Epithelial cell of umbilical artery (primary cell): ENCODE results near the gene C11orf68. TPM values are rescaled to one million over a fixed set of nuclear protein-coding genes. Genes with fewer than 3 reads are reported as not detected.

Experiments
- total RNA-seq: library from RNA; depleted of rRNA; stranded (reverse); fragments of >200 nt; gene quantifications from 2 replicates; pipeline ENCODE4 v1.2.3, GENCODE V29; 2014

C11orf68 gene
- 13.3 and 15.7 TPM in 2 replicates for total RNA-seq

GRCh38 chr11:65918211-65919140 lies at the start of gene C11orf68:
C11orf68 (minus strand) TSS chr11:65919062; CDS start chr11:65919031, 31 bp downstream.

DNA sequence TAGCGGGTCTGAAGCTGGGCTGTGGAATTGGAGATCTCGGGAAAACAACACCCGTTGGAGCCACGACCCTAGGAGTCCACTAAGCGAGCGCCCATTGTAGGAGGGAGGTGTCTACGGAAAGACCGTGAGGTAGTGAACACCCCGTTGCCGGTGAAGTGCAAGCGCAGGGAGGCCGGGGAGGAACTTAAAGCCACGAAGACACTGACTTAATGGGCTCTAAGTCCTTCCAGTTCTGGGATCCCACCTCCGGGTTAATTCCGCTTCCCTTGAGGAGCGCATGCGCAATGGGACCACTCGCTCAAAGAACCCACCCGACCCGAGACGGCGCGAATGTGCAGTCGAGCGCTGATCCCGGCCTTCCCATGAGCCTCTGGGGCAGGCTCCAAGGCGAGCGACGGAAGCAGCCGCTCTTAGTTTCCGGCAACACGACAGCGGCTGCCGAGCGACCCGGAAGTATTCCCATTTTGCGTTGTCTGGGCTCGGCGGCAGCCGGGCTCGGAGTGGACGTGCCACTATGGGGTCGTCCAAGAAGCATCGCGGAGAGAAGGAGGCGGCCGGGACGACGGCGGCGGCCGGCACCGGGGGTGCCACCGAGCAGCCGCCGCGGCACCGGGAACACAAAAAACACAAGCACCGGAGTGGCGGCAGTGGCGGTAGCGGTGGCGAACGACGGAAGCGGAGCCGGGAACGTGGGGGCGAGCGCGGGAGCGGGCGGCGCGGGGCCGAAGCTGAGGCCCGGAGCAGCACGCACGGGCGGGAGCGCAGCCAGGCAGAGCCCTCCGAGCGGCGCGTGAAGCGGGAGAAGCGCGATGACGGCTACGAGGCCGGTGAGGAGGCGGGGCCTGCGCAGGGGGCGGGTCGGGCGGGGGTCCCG lies 42.6 kb upstream of the C11orf68 start, which contains the start of gene SART1:
Gene SART1 (plus strand): TSS at position 468 of the 874 bp plus-strand sequence. CDS start 47 bp downstream, at position 515.

GRCh38 chr11:65945430-65945911 lies 26.6 kb upstream of the C11orf68 start, which contains the start of gene TSGA10IP:
TSGA10IP (plus strand) TSS chr11:65945480; CDS start chr11:65945676, 196 bp downstream.

GRCh38 chr11:65919141-65919572 lies 295 bp upstream of the C11orf68 start, which contains the start of gene DRAP1:
DRAP1 (plus strand) TSS chr11:65919426; CDS start chr11:65919502, 76 bp downstream.

GRCh38 chr11:65900125-65900898 lies 18.6 kb downstream of the C11orf68 start, which contains the start of gene FOSL1:
FOSL1 (minus strand) TSS chr11:65900388; CDS start chr11:65900339, 49 bp downstream.

GRCh38 chr11:65890324-65891218 lies 28.3 kb downstream of the C11orf68 start, which contains the start of gene CCDC85B:
CCDC85B (plus strand) TSS chr11:65890673; CDS start chr11:65890784, 111 bp downstream.

GRCh38 chr11:65888163-65888814 lies 30.6 kb downstream of the C11orf68 start, which contains the start of gene FIBP:
FIBP (minus strand) TSS chr11:65888471; CDS start chr11:65888418, 53 bp downstream.

DNA sequence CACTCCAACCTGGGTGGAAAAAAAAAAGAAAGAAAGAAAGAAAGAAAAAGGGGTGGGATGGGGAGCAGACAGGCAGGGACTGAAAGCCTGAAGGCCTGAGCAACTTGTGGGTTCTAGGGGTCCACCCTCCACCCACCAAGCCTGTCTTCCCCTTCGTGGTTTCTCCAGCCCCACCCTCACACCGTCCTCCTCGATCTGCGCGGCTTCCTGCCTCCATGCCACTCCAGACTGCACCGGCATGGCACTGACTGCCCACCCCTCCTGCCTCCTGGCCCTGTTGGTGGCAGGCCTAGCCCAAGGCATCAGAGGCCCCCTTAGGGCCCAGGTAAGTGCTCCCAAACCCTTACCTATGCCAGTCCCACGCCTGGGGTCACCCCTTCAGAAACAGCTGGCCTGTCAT lies 39.2 kb downstream of the C11orf68 start, which contains the start of gene CTSW:
Gene CTSW (plus strand): TSS at position 221 of the 400 bp plus-strand sequence. CDS start 18 bp downstream, at position 239.

DNA sequence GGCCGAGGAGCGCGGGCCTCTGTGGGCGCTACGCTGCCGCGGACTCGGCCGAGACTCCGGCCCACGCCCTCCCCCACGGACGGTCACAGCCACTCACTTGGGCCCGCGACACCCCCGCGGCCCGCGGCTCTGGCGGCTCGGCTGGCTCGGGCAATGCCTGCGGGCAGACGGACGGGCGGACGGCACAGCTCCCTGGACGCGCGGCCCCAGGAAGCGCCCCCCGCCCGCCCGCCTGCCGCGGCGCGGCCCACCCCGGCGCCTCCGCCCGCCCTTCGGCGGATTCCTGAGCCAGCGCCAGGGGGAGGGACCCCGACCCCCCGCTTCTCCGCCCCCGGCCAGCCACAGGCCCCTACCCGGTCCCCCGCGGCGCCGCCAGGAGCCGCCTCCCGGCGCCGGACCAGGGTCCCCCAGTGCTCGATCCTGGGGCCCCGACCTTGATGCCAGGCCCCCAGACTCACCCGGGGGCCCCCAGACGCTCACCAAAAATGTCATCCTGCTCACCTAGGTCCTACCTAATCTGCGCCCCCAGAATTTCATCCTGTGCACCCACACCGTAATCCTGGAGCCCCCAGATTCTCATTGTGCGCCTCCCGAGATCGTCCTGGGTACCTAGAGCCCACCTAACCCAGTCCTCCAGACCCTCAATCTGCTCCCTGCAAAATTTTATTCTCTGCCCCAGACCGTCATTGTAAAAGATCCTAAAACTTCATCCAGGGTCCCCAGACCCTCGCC lies 46.1 kb downstream of the C11orf68 start, which contains the start of gene EFEMP2:
Gene EFEMP2 (minus strand): TSS at position 215 of the 732 bp plus-strand sequence. CDS start 446 bp downstream, outside the sequence.

Other genes with a start within 250 kb of the C11orf68 start
- gene KAT5, start 206.8 kb downstream of the C11orf68 start, total RNA-seq = 31.8 and 35.4 TPM in 2 replicates
- 77.0 and 111 TPM in 2 replicates for gene RNASEH2C, start 198.3 kb downstream of the C11orf68 start, total RNA-seq
- 6.8 and 8.1 TPM in 2 replicates for gene AP5B1, start 138.1 kb downstream of the C11orf68 start, total RNA-seq
- gene OVOL1, start 132.0 kb downstream of the C11orf68 start, total RNA-seq = not detected in 2 replicates
- gene SNX32, start 85.1 kb downstream of the C11orf68 start, total RNA-seq = 1.9 TPM in 1 of 2 replicates, not detected in the other
- gene CFL1, start 60.9 kb downstream of the C11orf68 start, total RNA-seq = 1,095 and 1,455 TPM in 2 replicates
- 47.4 and 53.3 TPM in 2 replicates for gene MUS81, start 58.6 kb downstream of the C11orf68 start, total RNA-seq
- 15.3 and 20.5 TPM in 2 replicates for gene EFEMP2, start 46.3 kb downstream of the C11orf68 start, total RNA-seq
- not detected in 2 replicates for gene CTSW, start 39.2 kb downstream of the C11orf68 start, total RNA-seq
- 133 and 257 TPM in 2 replicates for gene FIBP, start 30.6 kb downstream of the C11orf68 start, total RNA-seq
- gene CCDC85B, start 28.4 kb downstream of the C11orf68 start, total RNA-seq = 195 and 218 TPM in 2 replicates
- 12.7 and 20.2 TPM in 2 replicates for gene FOSL1, start 18.7 kb downstream of the C11orf68 start, total RNA-seq
- 114 and 131 TPM in 2 replicates for gene DRAP1, start 364 bp upstream of the C11orf68 start, total RNA-seq
- not detected in 2 replicates for gene TSGA10IP, start 26.4 kb upstream of the C11orf68 start, total RNA-seq
- 33.5 and 74.5 TPM in 2 replicates for gene SART1, start 42.7 kb upstream of the C11orf68 start, total RNA-seq
- gene EIF1AD, start 83.1 kb upstream of the C11orf68 start, total RNA-seq = 30.2 and 45.1 TPM in 2 replicates
- gene BANF1, start 83.4 kb upstream of the C11orf68 start, total RNA-seq = 28.6 and 41.9 TPM in 2 replicates
- gene CST6, start 92.9 kb upstream of the C11orf68 start, total RNA-seq = not detected in 2 replicates
- under 0.01 and 0.61 TPM in 2 replicates for gene CATSPER1, start 107.4 kb upstream of the C11orf68 start, total RNA-seq
- gene GAL3ST3, start 130.1 kb upstream of the C11orf68 start, total RNA-seq = not detected in 2 replicates
- gene SF3B2, start 133.3 kb upstream of the C11orf68 start, total RNA-seq = 99.4 and 114 TPM in 2 replicates
- gene PACS1, start 151.2 kb upstream of the C11orf68 start, total RNA-seq = 12.7 and 17.8 TPM in 2 replicates